Esophagus squamous epithelium (tissue), 5 donors: Measurements from ENCODE around the gene EYS. TPM values are rescaled to one million over a fixed set of nuclear protein-coding genes. Genes with fewer than 3 reads are reported as not detected.

Experiments
- DNase-seq: peaks from one replicate; lab custom pipeline; 2025; lab: John Stamatoyannopoulos, UW
- H3K27ac ChIP-seq, 4 donors: fragments of 200-600 bp; sonication (generic); one replicate each; pipeline ENCODE4 v1.5.1; 2016 to 2019; ENCODE audit warnings: mild to moderate bottlenecking in 1 of 4
- H3K27me3 ChIP-seq, 4 donors: fragments of 200-600 bp; sonication (generic); 1 replicate in 3 of 4; 2 replicates in 1 of 4; pipeline versions ENCODE4 v1.5.1 to v1.6.0; 2017 to 2021; ENCODE audit warnings: antibody characterized with exemption in 1 of 4
- H3K36me3 ChIP-seq, 3 donors: fragments of 200-600 bp; sonication (generic); one replicate each; pipeline ENCODE4 v1.5.1; 2016 to 2019
- H3K4me1 ChIP-seq, 3 donors: fragments of 200-600 bp; sonication (generic); one replicate each; pipeline ENCODE4 v1.5.1; 2017 to 2019
- H3K4me3 ChIP-seq, 4 donors: fragments of 200-600 bp; sonication (generic); 1 replicate in 3 of 4; 2 replicates in 1 of 4; pipeline ENCODE4 v1.5.1; 2016 to 2019; ENCODE audit warnings: mild to moderate bottlenecking in 2 of 4, moderate library complexity in 1 of 4
- H3K9me3 ChIP-seq, 3 donors: fragments of 200-600 bp; sonication (generic); one replicate each; pipeline ENCODE4 v1.5.1; 2016 to 2019
- POLR2A ChIP-seq, 4 donors: fragments of 450-650 bp; IDR thresholded peaks; one replicate each; pipeline ENCODE4 v1.6.1; 2017; ENCODE audit warnings: antibody characterized with exemption in 4 of 4, mild to moderate bottlenecking in 4 of 4, moderate library complexity in 3 of 4
- WGBS, 2 donors: methylation state at CpG; one replicate each; pipeline ENCODE4 v1.1.5; 2018; 5-methylcytosine and 5-hydroxymethylcytosine counted together
- intact Hi-C: fragments of 100-400 bp; cut with DNase I; formaldehyde crosslinking; loops from one replicate; pipeline ENCODE4 v1.15.0; 2022
- total RNA-seq, 4 donors: library from RNA; depleted of rRNA; stranded (reverse); fragments of >200 nt; gene quantifications; one replicate each; pipeline ENCODE4 v1.1.0, GENCODE V29; 2016
- TF ChIP-seq, protein P1 (sequence below), 6 experiments: fragments of 450-650 bp in 4 of 6; fragments of 200-600 bp in 2 of 6; sonication (generic) in 2 of 6; IDR thresholded peaks; one replicate each; pipeline ENCODE4 v1.5.1; 2016 to 2019; ENCODE audit warnings: antibody characterized with exemption in 6 of 6, mild to moderate bottlenecking in 4 of 6, moderate library complexity in 4 of 6
- donor health status: DM: yes; HTN: yes; CAD: no.

EYS gene
- total RNA-seq, 4 donors from 2014 or later: 0.87 TPM; not detected in 3

DNA sequence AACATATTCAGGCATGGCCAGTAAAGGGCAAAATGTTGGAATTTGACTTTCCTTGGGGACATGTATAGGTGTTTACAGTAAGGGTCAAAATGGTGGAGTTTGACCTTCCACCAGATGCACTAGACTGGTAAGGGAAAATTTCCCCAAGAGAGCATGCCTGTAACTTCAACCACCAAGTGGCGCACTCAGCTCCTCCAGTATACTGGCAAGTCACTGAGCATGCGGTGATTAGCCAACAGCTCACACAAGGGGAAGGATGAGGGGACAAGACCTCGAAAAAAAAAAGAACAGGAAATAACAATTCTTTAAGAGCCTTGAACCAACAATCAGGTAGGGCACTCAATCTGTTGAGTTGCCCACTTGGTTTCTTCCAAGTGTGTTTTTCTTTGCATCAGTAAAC is 140.9 kb downstream of the EYS start:
- 65 to 77% methylated on average over 3 of the region's 3 CpGs for WGBS, 2 donors
- no peaks in the 10 kb centered on the region for H3K9me3 ChIP-seq
- no peaks in the 10 kb centered on the region for H3K27me3 ChIP-seq
- no peak overlapping the region for H3K27ac ChIP-seq
- no peak overlapping the region for H3K4me3 ChIP-seq
- TF ChIP-seq, protein P1, sequence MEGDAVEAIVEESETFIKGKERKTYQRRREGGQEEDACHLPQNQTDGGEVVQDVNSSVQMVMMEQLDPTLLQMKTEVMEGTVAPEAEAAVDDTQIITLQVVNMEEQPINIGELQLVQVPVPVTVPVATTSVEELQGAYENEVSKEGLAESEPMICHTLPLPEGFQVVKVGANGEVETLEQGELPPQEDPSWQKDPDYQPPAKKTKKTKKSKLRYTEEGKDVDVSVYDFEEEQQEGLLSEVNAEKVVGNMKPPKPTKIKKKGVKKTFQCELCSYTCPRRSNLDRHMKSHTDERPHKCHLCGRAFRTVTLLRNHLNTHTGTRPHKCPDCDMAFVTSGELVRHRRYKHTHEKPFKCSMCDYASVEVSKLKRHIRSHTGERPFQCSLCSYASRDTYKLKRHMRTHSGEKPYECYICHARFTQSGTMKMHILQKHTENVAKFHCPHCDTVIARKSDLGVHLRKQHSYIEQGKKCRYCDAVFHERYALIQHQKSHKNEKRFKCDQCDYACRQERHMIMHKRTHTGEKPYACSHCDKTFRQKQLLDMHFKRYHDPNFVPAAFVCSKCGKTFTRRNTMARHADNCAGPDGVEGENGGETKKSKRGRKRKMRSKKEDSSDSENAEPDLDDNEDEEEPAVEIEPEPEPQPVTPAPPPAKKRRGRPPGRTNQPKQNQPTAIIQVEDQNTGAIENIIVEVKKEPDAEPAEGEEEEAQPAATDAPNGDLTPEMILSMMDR (IDR thresholded peaks at IDR 0.05): no peak
- no peak for TF ChIP-seq POLR2A (IDR thresholded peaks at IDR 0.05)
- H3K4me1 ChIP-seq: no peaks in the 10 kb centered on the region
- no peaks in the 10 kb centered on the region for H3K36me3 ChIP-seq
- intact Hi-C loops: no loop called here
- DNase-seq: no peak

DNA sequence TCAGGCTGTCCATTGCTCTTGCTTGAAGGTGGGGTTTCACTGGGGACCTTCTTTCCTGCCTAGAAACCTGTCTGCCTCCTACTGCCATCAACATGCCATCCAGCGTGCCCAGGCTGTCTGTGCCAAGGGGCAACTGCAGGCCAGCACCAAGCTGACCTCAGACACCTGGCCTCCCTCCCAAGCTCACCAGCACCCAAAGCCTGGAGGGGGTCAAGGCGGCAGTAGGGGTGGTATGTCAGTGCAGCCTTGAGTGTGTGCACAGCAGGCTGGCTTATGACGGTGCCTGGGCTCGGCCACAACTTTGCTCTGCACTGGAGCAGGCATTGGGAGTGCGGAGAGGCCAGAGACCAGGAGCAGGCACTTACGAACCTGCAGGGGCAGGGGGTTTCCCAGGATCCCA is 149.0 kb downstream of the EYS start:
- DNase-seq: no peak
- H3K9me3 ChIP-seq: peaks cover 0 to 3% (median 0%) of the 10 kb centered on the region in 3 donors
- H3K4me1 ChIP-seq: no peaks in the 10 kb centered on the region
- H3K36me3 ChIP-seq: no peaks in the 10 kb centered on the region
- H3K4me3 ChIP-seq: no peak overlapping the region
- intact Hi-C loops: no loop called here
- no peaks in the 10 kb centered on the region for H3K27me3 ChIP-seq
- no peak overlapping the region for H3K27ac ChIP-seq
- 82% methylated on average over 3 of the region's 6 CpGs; no CpG with 5 or more reads in 1 of the 2 donors for WGBS, 2 donors
- no peak for TF ChIP-seq POLR2A (IDR thresholded peaks at IDR 0.05)
- TF ChIP-seq, protein P1 (IDR thresholded peaks at IDR 0.05): no peak

DNA sequence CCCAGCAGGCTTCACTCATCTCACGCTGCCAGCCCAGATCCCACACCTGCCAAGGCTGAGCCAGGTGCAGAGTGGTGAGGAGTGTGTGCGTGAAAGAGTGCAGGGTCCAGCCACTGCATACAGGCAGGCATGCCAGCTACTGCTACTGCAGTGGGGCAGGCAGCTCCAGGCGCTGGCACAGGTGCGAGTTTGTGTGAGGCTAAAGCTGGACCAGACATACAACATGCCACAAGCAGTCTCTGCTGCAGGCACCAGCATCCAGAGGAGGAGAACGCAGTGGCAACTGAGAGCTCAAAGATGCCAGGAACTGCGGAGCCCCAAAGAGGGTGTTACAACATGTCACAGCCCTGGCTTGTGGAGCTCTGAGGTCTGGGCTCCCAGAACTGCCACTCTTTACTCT is 149.8 kb downstream of the EYS start:
- Histone ChIP-seq H3K4me1 (no peaks in the 10 kb centered on the region), H3K4me3 (no peak overlapping the region), H3K36me3 (no peaks in the 10 kb centered on the region), H3K27me3 (no peaks in the 10 kb centered on the region), H3K9me3 (peaks cover 0 to 3% (median 0%) of the 10 kb centered on the region in 3 donors), H3K27ac (no peak overlapping the region)
- DNase-seq: no peak
- whole genome bisulfite sequencing, 2 donors: 83% methylated on average over 3 to 6 of the region's 6 CpGs
- intact Hi-C loops: no loop called here
- TF ChIP-seq POLR2A (IDR thresholded peaks at IDR 0.05): no peak
- TF ChIP-seq, protein P1 (IDR thresholded peaks at IDR 0.05): no peak

DNA sequence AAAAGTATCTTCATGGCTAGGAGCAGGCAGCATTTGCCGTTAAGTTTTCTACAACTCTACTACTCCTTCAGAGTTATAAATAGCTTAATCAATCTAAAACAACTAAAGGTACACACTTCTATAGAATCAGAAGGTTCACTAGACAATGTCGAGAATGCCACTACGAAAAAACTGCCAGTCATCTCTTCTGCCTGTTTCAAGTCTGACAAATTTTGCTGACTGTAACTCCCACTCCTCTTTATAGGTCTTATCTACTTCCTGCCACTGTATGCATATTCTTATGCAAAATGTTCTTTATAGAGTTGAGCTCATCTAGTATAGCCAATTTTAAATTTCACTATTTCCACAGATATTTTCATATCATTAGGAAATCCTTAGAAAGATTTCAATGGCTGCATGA is 160.1 kb downstream of the EYS start:
- Histone ChIP-seq H3K9me3 (no peaks in the 10 kb centered on the region), H3K36me3 (no peaks in the 10 kb centered on the region), H3K27me3 (no peaks in the 10 kb centered on the region), H3K27ac (no peak overlapping the region), H3K4me1 (no peaks in the 10 kb centered on the region), H3K4me3 (no peak overlapping the region)
- 71 to 80% methylated on average over 3 of the region's 3 CpGs for WGBS, 2 donors
- DNase-seq: no peak
- intact Hi-C loops: no loop called here
- TF ChIP-seq POLR2A (IDR thresholded peaks at IDR 0.05): no peak
- TF ChIP-seq, protein P1 (IDR thresholded peaks at IDR 0.05): no peak

DNA sequence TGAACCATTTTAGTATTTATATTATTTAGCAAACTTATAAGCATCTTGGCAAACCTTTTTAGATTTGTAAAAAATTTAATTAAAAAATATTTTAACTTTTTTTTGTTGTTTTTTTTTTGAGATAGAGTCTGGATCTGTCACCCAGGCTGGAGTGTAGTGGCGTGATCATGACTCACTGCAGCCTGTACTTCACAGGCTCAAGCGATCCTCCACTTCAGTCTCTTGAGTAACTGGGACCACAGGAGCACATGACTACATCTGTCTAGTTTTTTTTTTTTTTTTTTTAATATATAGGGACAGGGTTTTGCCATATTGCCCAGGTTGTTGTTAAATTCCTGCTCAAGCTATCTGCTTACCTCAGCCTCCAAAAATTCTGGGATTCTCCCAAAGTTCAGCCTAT is 161.1 kb downstream of the EYS start:
- intact Hi-C loops: no loop called here
- no peak for DNase-seq
- no peaks in the 10 kb centered on the region for H3K9me3 ChIP-seq
- no peaks in the 10 kb centered on the region for H3K36me3 ChIP-seq
- 69 to 79% methylated on average over 2 of the region's 2 CpGs for WGBS, 2 donors
- no peak overlapping the region for H3K4me3 ChIP-seq
- TF ChIP-seq, protein P1 (IDR thresholded peaks at IDR 0.05): no peak
- no peak for TF ChIP-seq POLR2A (IDR thresholded peaks at IDR 0.05)
- H3K4me1 ChIP-seq: no peaks in the 10 kb centered on the region
- no peak overlapping the region for H3K27ac ChIP-seq
- H3K27me3 ChIP-seq: no peaks in the 10 kb centered on the region
